NCI-H345 (cell line): ENCODE results near the gene SPRED3.

Experiments used
- DNase-seq: peaks from one replicate; lab custom pipeline; 2025; lab: John Stamatoyannopoulos, UW

Gene SPRED3

DNA sequence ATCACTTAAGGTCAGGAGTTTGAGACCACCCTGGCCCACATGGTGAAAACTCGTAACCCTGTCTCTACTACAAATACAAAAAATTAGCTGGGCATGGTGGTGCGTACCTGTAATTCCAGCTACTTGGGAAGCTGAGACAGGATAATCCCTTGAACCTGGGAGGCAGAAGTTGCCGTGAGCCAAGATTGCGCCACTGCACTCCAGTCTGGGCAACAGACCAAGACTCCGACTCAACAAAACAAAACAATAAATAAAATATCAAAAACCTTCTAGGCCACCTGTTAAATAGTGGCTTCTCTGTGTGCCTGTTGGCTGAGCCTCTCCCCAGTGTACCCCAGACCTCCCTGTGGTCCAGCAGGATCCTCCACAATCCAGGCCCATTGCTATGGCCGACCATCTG, 17.4 kb upstream of the SPRED3 start:
- DNase-seq: no peak

DNA sequence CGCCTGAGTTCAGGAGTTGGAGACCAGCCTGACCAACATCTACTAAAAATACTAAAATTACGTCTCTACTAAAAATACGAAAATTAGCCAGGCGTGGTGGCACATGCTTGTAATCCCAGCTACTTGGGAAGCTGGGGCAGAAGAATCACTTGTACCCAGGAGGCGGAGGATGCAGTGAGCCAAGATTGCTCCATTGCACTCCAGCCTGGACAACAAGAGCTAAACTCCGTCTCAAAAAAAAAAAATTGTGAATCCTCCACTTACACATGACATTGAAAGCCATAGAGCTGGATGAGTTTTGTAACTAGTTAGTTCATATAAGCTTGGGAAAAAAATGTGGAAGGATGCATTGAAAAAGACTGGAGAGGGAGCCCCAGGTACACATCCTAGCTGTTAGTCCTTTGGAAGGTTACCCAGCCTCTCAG, 14.6 kb upstream of the SPRED3 start:
- no peak for DNase-seq

DNA sequence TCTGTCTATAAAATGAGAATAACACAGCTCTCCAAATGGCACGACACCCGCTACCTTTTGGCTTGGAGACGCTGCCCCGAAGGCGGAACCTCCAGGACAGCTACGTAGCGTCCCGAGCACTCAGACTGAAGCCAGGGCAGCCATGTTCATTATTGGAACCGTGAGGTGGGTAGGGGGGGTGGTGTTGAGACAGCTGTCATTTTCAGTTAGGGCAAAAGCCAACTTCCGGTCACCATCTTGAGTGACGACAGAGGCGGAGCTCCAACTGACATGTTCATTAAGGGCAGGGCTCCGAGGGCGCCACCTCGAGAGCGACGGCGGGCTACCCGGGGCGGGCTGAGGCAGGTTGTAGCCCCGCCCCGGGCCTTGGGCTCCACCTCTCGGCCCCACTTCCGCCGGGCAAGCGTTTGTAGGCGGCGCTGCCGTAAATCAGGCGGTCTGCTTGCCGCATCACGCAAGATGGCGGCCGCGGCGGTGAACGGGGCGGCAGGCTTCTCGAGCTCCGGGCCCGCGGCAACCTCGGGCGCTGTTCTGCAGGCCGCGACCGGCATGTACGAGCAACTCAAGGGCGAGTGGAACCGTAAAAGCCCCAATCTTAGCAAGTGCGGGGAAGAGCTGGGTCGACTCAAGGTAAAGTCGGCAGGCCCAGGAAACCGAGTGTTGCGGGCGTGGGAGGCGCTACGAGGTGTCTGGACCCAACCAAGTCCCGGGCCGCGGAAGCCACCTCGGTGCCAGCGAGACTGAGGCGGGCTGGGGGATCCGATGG, 14.0 kb upstream of the SPRED3 start, which contains the start of gene PSMD8:
Gene PSMD8 (plus strand): TSS at position 240 of the 766 bp plus-strand sequence. CDS start 31 bp downstream, at position 271.
- DNase-seq: peak; percentile 100

DNA sequence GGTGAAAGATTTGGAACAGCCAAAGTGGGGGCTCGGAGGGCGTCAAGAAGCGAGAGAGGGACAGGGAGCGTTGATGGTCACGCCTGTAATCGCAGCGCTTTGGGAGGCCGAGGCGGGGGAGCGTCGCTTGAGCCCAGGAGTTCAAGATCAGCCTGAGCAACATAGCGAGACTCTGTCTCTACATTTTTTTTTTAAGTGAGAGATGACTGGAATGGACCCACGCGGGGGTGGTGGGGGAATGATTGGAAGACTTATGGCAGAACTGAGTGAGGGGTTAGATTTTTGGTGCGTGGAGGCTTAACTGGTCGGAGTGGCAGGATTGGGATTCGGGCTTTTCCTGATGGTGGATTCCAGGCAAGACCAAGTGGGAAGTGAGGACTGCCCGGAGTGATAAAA, 13.4 kb upstream of the SPRED3 start:
- no peak for DNase-seq

DNA sequence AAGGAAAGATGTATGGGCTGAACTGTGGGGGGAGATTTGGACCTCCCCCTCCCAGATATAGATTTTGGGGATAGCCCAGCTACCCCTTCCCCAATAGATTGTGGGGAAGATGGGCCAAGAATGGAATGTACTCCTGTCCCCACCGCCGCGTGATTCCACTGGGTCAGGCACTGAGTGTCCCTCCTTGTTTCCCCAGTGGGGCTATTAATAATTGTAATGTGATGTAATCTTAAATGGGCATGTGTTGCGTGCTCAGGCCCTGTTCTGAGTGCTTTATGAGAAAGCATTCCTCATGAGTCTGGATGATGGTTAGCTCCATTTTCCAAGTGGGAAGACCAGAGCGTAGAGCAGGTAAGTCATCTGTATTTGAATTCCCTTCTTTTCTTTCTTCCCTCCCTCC, 12.7 kb upstream of the SPRED3 start:
- DNase-seq: no peak

DNA sequence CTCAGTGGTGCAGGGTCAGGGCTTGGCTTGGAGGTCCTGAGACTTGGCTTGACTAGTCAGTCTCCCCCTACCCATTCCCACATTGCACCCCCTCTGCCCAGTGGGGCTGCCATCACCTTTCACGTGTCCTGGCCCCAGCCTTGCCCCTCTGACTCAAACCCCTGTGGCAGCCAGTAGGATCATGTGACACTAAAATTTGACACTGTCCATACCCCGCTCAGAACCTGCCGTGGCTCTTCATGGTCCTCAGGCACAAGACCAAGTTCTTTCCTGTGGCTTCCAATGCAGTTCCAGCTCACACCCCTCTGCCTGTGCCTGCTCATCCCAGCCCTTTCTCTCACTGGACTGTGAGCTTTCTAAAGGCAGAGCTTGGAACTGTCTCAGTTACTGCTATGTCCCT, 11.9 kb upstream of the SPRED3 start:
- DNase-seq: no peak

DNA sequence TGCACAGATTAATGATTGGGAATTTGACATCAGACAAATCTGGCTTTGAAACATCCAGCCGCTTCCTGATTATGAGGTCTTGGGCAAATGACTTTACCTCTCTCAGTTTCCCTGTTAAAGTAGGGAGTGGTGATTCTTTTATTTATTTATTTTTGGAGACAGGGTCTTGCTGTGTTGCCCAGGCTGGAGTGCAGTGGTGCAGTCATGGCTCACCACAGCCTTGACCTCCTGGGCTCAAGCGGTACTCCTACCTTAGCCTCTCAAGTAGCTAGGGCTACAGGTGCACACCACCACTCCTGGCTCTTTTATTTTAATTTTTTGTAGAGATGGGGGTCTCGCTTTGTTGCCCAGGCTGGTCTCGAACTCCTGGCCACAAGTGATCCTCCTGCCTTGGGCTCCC, 11.4 kb upstream of the SPRED3 start:
- no peak for DNase-seq

DNA sequence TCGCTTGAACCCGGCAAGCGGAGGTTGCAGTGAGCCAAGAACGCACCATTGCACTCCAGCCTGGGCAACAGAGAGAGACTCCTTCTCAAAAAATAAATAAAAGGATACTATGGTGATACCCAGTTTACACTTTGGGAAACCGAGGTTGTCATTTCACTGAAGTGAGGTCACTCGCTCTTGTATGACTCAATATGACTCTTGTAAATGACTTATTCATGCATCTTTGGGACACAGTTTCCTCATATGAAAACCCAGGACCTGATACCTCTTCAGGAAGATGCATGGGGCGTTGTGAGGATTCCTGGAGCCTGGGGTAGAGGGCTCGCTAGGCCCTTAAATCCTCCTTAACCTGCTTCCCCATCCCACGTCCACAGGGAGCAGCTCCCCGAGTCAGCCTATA, 9.6 kb upstream of the SPRED3 start:
- no peak for DNase-seq

DNA sequence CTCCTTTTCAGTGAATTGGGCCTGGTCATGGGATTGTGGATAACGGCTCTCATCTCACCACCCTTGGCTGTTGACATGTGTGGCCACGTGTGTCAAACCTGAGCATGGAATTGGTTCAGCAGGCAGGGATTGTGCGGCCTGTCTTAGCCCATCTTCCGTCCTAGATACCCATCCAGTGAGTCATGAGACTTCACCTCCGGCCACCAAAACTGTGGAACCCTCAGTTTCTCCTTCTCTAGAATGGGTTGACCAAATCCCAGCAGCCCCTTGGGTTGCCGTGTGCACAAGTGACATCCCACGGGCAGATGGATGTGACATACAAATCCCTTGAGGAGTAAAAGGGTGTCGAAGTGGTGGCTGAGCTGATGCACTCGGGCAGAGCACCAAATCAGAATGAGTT, 7.4 kb upstream of the SPRED3 start:
- DNase-seq: no peak

DNA sequence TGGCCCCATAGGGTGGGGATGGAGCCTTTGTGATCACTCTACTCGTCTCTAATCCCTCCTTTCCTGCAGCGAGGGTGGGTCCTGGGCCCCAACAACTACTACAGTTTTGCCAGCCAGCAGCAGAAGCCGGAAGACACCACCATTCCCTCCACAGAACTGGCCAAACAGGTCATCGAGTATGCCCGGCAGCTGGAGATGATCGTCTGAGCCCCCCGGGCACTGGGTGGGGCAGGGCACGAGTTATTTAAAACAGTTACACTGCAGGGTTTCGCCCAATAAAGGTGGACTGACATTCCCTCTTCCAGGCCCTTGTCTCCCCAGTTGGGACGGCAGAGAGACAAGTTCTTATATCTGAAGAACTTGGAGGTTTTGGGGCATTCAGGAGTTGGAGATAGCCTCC, 5.3 kb upstream of the SPRED3 start:
- no peak for DNase-seq

DNA sequence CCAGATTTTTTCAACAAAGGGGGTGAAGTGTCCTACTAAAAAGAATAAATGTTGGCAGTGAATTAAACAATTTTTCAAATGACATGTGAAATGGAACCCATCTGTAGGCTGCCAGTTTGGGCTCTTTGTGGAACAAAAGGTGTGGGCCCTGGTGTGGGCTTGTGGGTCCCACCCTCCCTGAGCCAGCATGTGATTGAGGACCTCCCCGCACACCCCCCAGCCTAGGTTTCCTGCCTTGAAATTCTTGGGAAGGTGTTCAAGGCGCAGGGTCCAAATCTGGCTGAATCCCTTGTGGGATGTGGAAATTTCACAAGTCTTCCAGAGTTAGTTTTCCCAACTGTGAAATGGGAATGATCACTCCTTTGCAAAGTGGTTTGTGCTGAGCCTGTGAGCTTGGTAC, 4.8 kb upstream of the SPRED3 start:
- DNase-seq: no peak

DNA sequence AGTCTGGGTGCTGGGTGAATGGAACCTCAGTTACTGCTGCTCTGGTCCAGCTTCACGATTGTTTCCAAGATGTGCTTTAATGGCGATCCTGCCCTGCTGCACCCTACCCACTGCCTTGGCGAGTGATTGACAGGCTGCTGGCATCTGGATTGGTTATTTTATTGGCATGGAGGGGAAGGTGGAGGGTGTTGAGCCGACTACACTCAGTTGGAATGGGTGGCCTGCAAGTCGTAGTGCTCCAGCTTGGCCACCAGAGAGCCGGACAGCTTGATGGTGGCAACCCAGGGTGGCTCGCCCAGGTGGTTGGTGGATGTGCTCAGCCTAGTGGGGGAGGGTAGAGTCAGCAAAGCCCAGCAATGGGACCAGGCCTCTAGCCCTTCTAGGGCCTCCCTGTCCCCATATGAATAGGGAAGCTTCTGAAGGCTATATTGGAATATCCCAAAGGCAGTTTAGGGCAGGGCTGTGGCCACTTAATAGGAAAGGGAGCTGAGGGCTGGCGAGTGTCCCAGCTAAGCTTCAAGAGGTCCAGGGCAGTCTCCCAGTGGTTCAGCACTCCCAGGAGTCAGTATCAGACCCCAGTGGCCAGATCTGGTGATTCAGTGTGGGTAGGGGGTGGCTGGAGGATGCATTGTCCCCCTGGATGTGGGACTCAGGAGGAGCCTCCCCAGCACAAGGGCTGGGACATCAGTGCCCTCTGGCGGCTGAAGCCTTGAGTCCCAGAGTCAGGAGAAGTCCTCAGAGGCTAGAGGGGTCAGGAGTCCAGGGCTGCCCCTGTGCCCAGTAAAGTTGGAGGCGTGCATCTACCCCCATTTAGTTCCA, 4.1 kb upstream of the SPRED3 start:
- no peak for DNase-seq

DNA sequence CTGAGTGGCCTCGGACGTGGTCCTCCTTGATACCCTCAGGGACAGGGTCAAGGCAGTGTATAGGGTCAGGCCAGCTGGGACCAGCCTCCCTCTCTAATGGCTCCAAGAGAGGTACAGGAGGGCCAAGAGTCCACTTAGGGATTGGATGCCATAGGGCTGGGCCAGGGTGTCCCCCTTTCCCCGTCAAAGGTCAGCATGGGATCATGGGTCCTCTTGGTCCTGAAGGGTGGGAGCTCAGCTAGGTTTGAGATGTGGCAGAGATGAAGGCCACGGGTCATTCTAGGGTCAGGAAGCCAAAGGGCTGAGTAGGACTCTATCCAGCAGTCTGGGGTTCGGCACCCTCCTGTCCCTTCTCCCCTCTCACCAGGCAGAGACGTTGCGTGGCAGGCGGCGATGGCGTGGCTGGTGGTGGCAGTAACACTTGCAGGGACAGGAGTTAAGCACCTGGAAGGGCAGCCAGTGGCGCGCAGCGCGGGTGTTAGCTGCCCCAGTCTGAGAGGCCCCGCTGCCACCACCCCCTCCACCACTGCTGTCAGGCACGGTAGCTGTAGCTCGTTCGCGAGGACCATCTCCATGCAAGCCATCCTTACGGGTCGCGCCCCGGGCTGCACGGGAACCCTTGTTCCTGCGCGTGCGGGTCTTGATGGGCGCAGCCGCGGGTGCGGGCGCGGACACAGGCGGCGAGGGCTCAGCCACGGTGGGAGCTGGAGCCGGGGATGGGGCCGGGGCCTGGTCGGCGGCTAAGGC, 3.3 kb upstream of the SPRED3 start:
- DNase-seq: no peak

DNA sequence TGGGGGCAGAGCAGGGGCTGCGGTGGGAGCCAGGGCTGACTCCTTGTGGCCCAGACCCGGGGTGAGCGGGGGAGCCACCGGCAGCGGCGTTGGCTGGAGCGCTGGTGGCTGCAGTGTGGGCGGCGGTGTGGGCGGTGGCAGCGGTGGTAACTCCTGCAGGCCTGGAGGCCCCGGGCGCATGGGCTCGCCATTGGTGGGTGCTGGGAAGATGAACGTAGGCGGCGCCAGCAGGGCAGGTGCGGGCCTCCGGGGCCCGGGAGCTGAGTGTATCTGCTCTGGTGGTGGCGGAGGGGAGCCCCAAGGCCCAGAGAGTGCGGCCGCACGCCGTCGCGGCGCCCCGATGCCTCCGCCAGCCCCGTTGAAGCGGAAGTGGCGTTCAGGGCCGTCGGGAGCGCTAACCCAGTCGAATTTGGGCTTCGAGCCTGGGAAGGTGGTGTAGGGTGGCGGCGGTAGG, 2.7 kb upstream of the SPRED3 start:
- no peak for DNase-seq

DNA sequence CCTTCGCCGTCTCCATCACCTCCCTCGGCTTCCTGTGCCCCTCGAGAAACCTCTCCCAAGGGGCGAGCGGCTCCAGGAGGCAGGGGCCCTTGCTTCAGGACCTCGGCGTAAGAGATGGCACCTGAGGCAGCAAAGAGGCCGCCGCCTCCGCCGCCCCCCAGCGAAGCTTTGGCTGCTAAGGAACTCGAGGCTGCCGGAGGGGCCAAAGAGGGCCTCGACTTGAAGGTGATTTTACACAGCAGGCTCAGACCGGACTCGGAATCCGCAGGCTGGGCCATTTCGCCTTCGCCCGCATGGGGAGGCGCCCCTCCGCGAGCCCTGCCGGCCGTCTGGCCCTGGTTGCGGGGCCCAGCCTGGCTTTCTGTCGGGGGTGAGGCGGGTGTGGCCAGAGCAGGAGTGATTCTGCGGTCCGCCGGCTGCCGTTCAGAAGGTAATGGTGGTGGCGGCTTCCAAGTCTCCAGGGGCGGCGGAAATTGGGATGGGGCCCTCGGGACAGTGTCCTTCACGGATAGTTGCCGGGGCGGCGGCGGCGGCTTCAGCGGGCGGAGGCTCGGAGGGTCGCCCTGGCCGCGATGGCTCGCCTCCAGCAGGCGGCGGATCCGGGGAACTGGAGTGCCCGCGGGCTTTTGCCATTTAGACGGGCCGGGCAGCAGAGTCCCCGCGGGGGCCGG, 2.1 kb upstream of the SPRED3 start:
- DNase-seq: no peak

DNA sequence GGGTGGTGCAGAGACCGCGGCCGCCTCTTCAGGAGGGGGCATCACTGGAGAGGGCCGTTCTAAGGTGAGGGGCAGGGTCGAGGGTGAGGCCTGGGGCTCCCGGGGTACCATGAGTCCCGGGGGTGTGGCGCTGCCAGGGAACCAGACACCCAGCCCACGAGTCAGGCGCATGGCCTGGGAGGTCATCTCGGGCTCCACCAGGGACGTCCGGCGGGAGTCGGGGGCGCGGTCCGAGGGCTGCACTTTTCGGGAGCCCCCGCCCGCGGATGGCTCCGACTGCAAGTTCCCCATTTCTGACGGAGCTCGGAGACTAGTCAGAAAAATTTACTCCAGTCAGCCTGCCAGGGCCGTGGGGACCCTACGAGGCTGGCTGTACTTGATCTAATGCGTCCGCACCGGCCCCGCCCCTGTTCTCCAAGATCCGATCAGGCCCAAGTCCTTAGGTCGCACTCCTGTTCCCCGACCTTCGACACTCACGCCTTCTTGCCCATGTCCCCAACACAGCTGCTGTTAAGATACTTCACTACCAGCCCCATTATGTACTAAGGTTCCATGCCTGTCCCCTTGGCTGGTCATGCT, 1.4 kb upstream of the SPRED3 start:
- no peak for DNase-seq

DNA sequence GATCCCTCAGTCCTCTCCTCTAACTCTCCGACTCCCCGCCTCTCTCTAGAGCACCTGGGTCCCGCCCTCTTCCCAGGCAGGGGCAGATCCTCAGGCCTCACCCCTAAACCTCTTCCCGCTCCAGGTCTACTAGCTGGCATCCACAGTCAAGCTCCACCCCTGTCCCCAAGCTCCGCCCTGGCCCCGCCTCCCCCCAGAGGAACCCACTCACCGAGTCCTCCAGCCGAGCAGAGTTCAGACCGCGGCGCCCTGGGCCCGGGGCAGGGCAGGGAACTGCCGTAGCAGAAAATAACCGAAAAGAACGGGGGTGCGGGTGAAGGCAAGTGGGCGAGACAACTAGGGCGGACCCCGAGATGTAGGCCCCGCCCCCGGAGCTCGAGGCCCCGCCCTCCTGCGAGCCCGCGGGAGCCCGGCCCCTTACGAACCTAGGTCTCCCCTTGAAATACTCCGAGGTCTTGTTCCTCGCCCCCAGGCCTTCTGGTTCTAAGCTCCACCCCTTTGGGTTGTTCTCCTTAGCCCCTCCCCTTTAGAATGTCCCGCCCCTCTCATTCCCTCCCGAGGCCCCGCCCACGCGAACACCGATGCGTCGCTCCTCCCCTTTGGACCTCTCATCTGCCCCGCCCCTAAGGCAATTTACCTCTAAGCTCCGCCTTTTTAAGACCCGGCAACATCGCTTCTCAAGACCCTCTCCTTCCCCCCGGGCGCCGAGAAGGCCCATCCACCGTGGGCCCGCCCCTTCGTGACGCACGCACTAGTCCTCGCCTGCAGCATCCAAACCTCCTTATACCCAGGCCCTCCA, 748 bp upstream of the SPRED3 start, which contains the start of gene GGN:
Gene GGN (minus strand): TSS at position 485 of the 799 bp plus-strand sequence. CDS start 773 bp downstream, outside the sequence.
- peak; percentile 99 for DNase-seq

DNA sequence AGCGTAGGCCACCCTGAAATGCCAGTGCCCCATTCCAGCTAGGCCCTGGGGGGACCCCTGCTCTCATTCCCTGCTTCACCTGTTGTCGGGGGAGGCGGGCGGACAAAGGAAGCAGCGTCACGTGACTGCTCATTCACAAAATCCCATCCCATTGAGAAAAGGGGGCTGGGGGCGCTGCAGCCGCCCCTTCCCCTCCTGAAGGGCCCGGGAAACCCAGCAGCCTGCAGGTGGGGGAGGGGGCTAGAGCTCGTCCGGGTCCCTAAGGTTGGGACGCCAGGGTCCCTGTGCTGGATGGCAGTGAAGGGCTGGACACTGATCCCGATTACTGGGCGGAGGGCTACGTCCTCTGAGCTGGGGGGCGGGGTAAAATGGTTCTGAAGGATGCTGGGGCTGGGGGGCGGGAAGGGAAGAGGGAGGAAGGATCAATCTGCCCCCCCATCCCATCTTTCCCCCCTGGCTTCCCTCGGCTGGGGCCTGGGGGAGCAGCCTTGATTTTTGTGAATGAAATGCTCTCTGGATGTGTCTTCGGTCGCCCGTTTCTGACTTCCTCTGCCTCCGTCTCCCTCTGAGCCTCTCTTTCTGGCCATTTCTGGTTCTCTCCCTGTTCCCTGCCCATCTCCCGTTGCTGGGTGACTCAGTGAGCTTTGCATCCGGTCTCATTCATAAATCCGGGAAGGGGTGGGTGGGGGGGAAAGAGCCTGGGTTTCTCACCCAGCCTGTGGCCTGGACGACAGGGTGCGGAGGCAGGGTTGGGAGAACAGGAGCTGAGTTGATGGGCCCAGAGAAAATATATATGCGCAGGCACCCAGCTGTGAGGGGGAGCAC, 816 bp downstream of the SPRED3 start:
- peak; percentile 72 for DNase-seq
